ENCODE results near the gene CNDP2.

Gene CNDP2

GRCh38 chr18:74573053-74573452, 76.9 kb downstream of the CNDP2 start:
- no peak for DNase-seq
